Testis (tissue), 2 donors: ENCODE data around the gene MAML2.

Source experiments
- CTCF ChIP-seq, 3 experiments: fragments of 450-650 bp in 2 of 3; fragments of 200-600 bp in 1 of 3; sonication (generic) in 1 of 3; IDR thresholded peaks; one replicate each; pipeline ENCODE4 v1.5.1; 2016 to 2019; ENCODE audit warnings: antibody characterized with exemption in 3 of 3, mild to moderate bottlenecking in 2 of 3, moderate library complexity in 1 of 3
- POLR2A ChIP-seq: fragments of 450-650 bp; IDR thresholded peaks from one replicate; pipeline ENCODE4 v1.6.1; 2017; ENCODE audit warnings: antibody characterized with exemption, mild to moderate bottlenecking, moderate library complexity

GRCh38 chr11:96193745-96194443 lies 149.1 kb downstream of the MAML2 start:
- no peak for TF ChIP-seq CTCF (IDR thresholded peaks at IDR 0.05)
- no peak for TF ChIP-seq POLR2A
